NCI-H128 (cell line): Measurements from ENCODE around the gene KRTAP22-1.

Experiments used
- DNase-seq: peaks from one replicate; lab custom pipeline; 2025; ENCODE audit not compliant: unreplicated experiment; lab: John Stamatoyannopoulos, UW

Gene KRTAP22-1

GRCh38 chr21:30625449-30626165 is 24.7 kb downstream of the KRTAP22-1 start:
- no peak for DNase-seq

- no peak for DNase-seq
These were observed 27.2 kb downstream of the KRTAP22-1 start for GRCh38 chr21:30628109-30628508.

- no peak for DNase-seq
These were observed 28.3 kb downstream of the KRTAP22-1 start for GRCh38 chr21:30629200-30629599.

GRCh38 chr21:30634906-30635305 is 34.0 kb downstream of the KRTAP22-1 start, which contains the start of gene KRTAP20-2:
Gene KRTAP20-2, plus strand, starts transcription at chr21:30635206. Its CDS starts 58 bp downstream, at chr21:30635264.
- no peak for DNase-seq

- DNase-seq = no peak
These were observed 37.8 kb downstream of the KRTAP22-1 start for GRCh38 chr21:30638686-30639085.

GRCh38 chr21:30642564-30642963 is 41.7 kb downstream of the KRTAP22-1 start, which contains the start of gene KRTAP20-3:
Gene KRTAP20-3, plus strand, starts transcription at chr21:30642864.
- DNase-seq = no peak

GRCh38 chr21:30646904-30647414 is 46.1 kb downstream of the KRTAP22-1 start:
- no peak for DNase-seq
